Measurements from ENCODE around the gene S100P.
"Not testable (repeated sequence)": the region's sequence is repeated elsewhere in the genome, so short reads cannot be mapped to it uniquely, and the experiment has no call there.

Gene S100P

GRCh38 chr4:6649216-6649615 lies 44.5 kb upstream of the S100P start:
- Histone ChIP-seq H4K20me1 (ENCODE audit: insufficient read depth) (no peaks in the 10 kb centered on the region), H2AFZ (ENCODE audit: low read depth) (no peak overlapping the region), H3K27ac (no peak overlapping the region), H3K27me3 (ENCODE audit: insufficient read depth, low read depth) (no peaks in the 10 kb centered on the region), H3K36me3 (ENCODE audit: insufficient read depth) (no peaks in the 10 kb centered on the region), H3K9ac (no peak overlapping the region), H3K4me3 (IDR thresholded peaks at IDR 0.05; ENCODE audit: insufficient read depth, low read depth, low read length) (no peak overlapping the region), H3K4me1 (ENCODE audit: low read depth, poor library complexity, severe bottlenecking) (no peaks in the 10 kb centered on the region), H3K79me2 (ENCODE audit: insufficient read depth, low read depth) (no peaks in the 10 kb centered on the region), H3K4me2 (no peak overlapping the region)
- TF ChIP-seq CTCF (conservative IDR thresholded peaks at IDR 0.05; ENCODE audit: low read depth, low read length) = no peak

GRCh38 chr4:6654211-6654610 lies 39.5 kb upstream of the S100P start:
- not testable (repeated sequence) for H3K4me1 ChIP-seq (ENCODE audit: low read depth, poor library complexity, severe bottlenecking); H3K36me3 ChIP-seq (ENCODE audit: insufficient read depth); H3K4me2 ChIP-seq; H3K9ac ChIP-seq; H3K27ac ChIP-seq; H3K27me3 ChIP-seq (ENCODE audit: insufficient read depth, low read depth); H3K79me2 ChIP-seq (ENCODE audit: insufficient read depth, low read depth); H2AFZ ChIP-seq (ENCODE audit: low read depth); H3K4me3 ChIP-seq (IDR thresholded peaks at IDR 0.05; ENCODE audit: insufficient read depth, low read depth, low read length); H4K20me1 ChIP-seq (ENCODE audit: insufficient read depth)

GRCh38 chr4:6655291-6655690 lies 38.4 kb upstream of the S100P start:
- H3K36me3 ChIP-seq (ENCODE audit: insufficient read depth); H3K4me3 ChIP-seq (IDR thresholded peaks at IDR 0.05; ENCODE audit: insufficient read depth, low read depth, low read length); H3K27me3 ChIP-seq (ENCODE audit: insufficient read depth, low read depth); H2AFZ ChIP-seq (ENCODE audit: low read depth); H4K20me1 ChIP-seq (ENCODE audit: insufficient read depth); H3K9ac ChIP-seq; H3K79me2 ChIP-seq (ENCODE audit: insufficient read depth, low read depth); H3K4me1 ChIP-seq (ENCODE audit: low read depth, poor library complexity, severe bottlenecking); H3K27ac ChIP-seq; H3K4me2 ChIP-seq: not testable (repeated sequence)

GRCh38 chr4:6655924-6656323 lies 37.8 kb upstream of the S100P start:
- Histone ChIP-seq H3K4me3 (IDR thresholded peaks at IDR 0.05; ENCODE audit: insufficient read depth, low read depth, low read length) (no peak overlapping the region), H3K36me3 (ENCODE audit: insufficient read depth) (no peaks in the 10 kb centered on the region), H3K27ac (no peak overlapping the region), H2AFZ (ENCODE audit: low read depth) (no peak overlapping the region), H3K9ac (no peak overlapping the region), H3K27me3 (ENCODE audit: insufficient read depth, low read depth) (no peaks in the 10 kb centered on the region), H3K4me1 (ENCODE audit: low read depth, poor library complexity, severe bottlenecking) (no peaks in the 10 kb centered on the region), H3K79me2 (ENCODE audit: insufficient read depth, low read depth) (no peaks in the 10 kb centered on the region), H4K20me1 (ENCODE audit: insufficient read depth) (no peaks in the 10 kb centered on the region), H3K4me2 (no peak overlapping the region)
- no peak for TF ChIP-seq CTCF (conservative IDR thresholded peaks at IDR 0.05; ENCODE audit: low read depth, low read length)

GRCh38 chr4:6657242-6658208 lies 36.2 kb upstream of the S100P start:
- H2AFZ ChIP-seq (ENCODE audit: low read depth) = no peak overlapping the region
- H3K79me2 ChIP-seq (ENCODE audit: insufficient read depth, low read depth) = no peaks in the 10 kb centered on the region
- H3K4me2 ChIP-seq = no peak overlapping the region
- H3K4me3 ChIP-seq (IDR thresholded peaks at IDR 0.05; ENCODE audit: insufficient read depth, low read depth, low read length) = no peak overlapping the region
- H4K20me1 ChIP-seq (ENCODE audit: insufficient read depth) = no peaks in the 10 kb centered on the region
- no peak for TF ChIP-seq CTCF (conservative IDR thresholded peaks at IDR 0.05; ENCODE audit: low read depth, low read length)
- no peaks in the 10 kb centered on the region for H3K27me3 ChIP-seq (ENCODE audit: insufficient read depth, low read depth)
- no peaks in the 10 kb centered on the region for H3K36me3 ChIP-seq (ENCODE audit: insufficient read depth)
- H3K27ac ChIP-seq = no peak overlapping the region
- H3K9ac ChIP-seq = no peak overlapping the region
- no peaks in the 10 kb centered on the region for H3K4me1 ChIP-seq (ENCODE audit: low read depth, poor library complexity, severe bottlenecking)
